Renal cortex interstitium (tissue), 15 donors: ENCODE data around the gene SMARCD1. TPM values are rescaled to one million over a fixed set of nuclear protein-coding genes. Genes with fewer than 3 reads are reported as not detected.

ENCODE experiments used
- DNase-seq, 11 donors: peaks; one replicate each; pipeline ENCODE4 v3.0.0-alpha.2; 2013; ENCODE audit warnings: low read depth in 9 of 11, low spot score in 4 of 11; ENCODE audit errors: extremely low read depth in 1 of 11
- long read RNA-seq, 16 experiments: transcript quantifications; one replicate each; lab custom pipeline, GENCODE V29; 2026
- polyA plus RNA-seq, 3 donors: library from polyadenylated mRNA; unstranded; fragments of 120-200 nt; gene quantifications; one replicate each; pipeline ENCODE4 v1.2.1, GENCODE V29; 2013; ENCODE audit not compliant: insufficient read length in 3 of 3

Gene SMARCD1
- polyA plus RNA-seq: 100 to 1,000 TPM; 177 to 189 (median 184) TPM
- long read RNA-seq, donor 1, transcript SMARCD1-202 (13 exons, 3,658 nt): major isoform, 8 of 21 reads
- long read RNA-seq, donor 1, partial matches to known transcripts: 11 of 21 reads
- long read RNA-seq, donor 1, other reads (novel, unspliced or antisense): 0 of 21 reads
- long read RNA-seq, donor 2, partial matches to known transcripts: 11 of 16 reads
- long read RNA-seq, donor 2, other reads (novel, unspliced or antisense): 0 of 16 reads
- long read RNA-seq, donor 3, transcript SMARCD1-202 (13 exons, 3,658 nt): major isoform, 13 of 29 reads
- long read RNA-seq, donor 3, partial matches to known transcripts: 13 of 29 reads
- long read RNA-seq, donor 3, other reads (novel, unspliced or antisense): 0 of 29 reads
- long read RNA-seq, donor 4, transcript SMARCD1-202 (13 exons, 3,658 nt): major isoform, 13 of 16 reads
- long read RNA-seq, donor 4, partial matches to known transcripts: 0 of 16 reads
- long read RNA-seq, donor 4, other reads (novel, unspliced or antisense): 0 of 16 reads
- long read RNA-seq, donor 5: 0 reads
- long read RNA-seq, donor 6, partial matches to known transcripts: 13 of 22 reads
- long read RNA-seq, donor 6, other reads (novel, unspliced or antisense): 0 of 22 reads
- long read RNA-seq, donor 7, partial matches to known transcripts: 6 of 15 reads
- long read RNA-seq, donor 7, other reads (novel, unspliced or antisense): 0 of 15 reads
- long read RNA-seq, donor 8, transcript SMARCD1-202 (13 exons, 3,658 nt): major isoform, 13 of 37 reads
- long read RNA-seq, donor 8, partial matches to known transcripts: 14 of 37 reads
- long read RNA-seq, donor 8, other reads (novel, unspliced or antisense): 0 of 37 reads
- long read RNA-seq, donor 9, transcript SMARCD1-202 (13 exons, 3,658 nt): major isoform, 15 of 25 reads
- long read RNA-seq, donor 9, partial matches to known transcripts: 5 of 25 reads
- long read RNA-seq, donor 9, other reads (novel, unspliced or antisense): 0 of 25 reads
- long read RNA-seq, donor 10, transcript SMARCD1-202 (13 exons, 3,658 nt): major isoform, 5 of 18 reads
- long read RNA-seq, donor 10, partial matches to known transcripts: 8 of 18 reads
- long read RNA-seq, donor 10, other reads (novel, unspliced or antisense): 0 of 18 reads
- long read RNA-seq, donor 11, transcript SMARCD1-202 (13 exons, 3,658 nt): major isoform, 5 of 20 reads
- long read RNA-seq, donor 11, partial matches to known transcripts: 12 of 20 reads
- long read RNA-seq, donor 11, other reads (novel, unspliced or antisense): 0 of 20 reads
- long read RNA-seq, donor 12, partial matches to known transcripts: 5 of 7 reads
- long read RNA-seq, donor 12, other reads (novel, unspliced or antisense): 0 of 7 reads
- long read RNA-seq, donor 13: 0 reads
- long read RNA-seq, donor 14, transcript SMARCD1-202 (13 exons, 3,658 nt): major isoform, 14 of 14 reads
- long read RNA-seq, donor 14, partial matches to known transcripts: 0 of 14 reads
- long read RNA-seq, donor 14, other reads (novel, unspliced or antisense): 0 of 14 reads
- long read RNA-seq, donor 15, partial matches to known transcripts: 5 of 8 reads
- long read RNA-seq, donor 15, other reads (novel, unspliced or antisense): 0 of 8 reads
- long read RNA-seq, donor 16, transcript SMARCD1-202 (13 exons, 3,658 nt): major isoform, 32 of 65 reads
- long read RNA-seq, donor 16, partial matches to known transcripts: 26 of 65 reads
- long read RNA-seq, donor 16, other reads (novel, unspliced or antisense): 0 of 65 reads

DNA sequence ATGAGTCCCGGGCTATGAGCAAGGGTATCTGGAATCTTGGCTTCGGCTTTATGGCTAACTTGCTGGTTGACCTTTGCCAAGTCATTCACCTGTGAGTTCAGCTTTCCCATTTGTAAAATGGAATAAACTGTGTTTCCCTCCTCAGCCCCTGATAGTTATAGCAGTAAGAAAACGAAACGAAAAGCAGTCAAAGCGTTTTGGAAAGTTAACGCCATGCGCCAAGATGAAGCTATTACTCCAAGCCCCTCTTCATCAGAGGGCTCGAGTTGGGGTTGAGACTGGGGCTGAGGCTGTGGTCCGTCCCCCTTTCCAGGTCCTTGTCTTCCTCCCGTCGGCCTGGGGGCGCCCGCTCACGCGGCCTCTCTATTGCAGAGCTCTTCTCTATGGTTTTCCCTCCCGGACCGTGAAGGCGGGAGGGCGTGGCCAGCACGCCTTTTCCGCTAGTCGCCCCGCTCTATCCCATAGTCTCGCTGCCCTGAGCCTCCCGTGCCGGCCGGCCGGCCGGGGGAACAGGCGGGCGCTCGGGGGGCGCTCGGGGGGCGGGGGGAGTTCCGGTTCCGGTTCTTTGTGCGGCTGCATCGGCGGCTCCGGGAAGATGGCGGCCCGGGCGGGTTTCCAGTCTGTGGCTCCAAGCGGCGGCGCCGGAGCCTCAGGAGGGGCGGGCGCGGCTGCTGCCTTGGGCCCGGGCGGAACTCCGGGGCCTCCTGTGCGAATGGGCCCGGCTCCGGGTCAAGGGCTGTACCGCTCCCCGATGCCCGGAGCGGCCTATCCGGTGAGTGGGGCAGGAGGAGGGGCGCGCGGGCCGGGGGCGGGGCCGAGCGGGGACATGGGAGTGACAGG lies at the start of gene SMARCD1:
Gene SMARCD1, plus strand, starts transcription at position 568 of the 840 bp plus-strand sequence. Its CDS starts 28 bp downstream, at position 596.
- peak; percentile 74 to 93 (median 87) for DNase-seq

DNA sequence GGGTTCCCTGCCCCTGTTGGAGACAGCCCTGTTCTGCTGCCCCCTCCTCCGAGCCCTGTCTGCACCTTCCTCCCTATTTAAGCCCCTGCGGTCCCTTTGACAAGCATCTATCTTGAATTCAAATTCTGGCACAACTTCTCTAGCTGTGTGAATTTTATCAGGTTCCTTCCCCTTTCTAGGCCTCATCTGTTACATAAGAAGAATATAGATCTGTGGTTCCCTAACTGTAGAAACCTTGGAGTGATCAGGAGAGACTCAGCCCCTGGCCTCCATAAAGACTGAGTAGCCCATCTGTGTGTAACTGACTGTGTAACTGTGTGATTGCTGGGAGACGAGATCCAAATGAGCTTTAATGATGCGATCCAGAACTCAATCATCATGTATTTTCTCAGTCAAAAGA lies 46.8 kb upstream of the SMARCD1 start:
- no peak for DNase-seq

- peak in 4 of 11 donors; percentile 59 to 76 (median 64) for DNase-seq
Observed at GRCh38 chr12:50039151-50039835, 45.8 kb upstream of the SMARCD1 start.

- DNase-seq: no peak
Observed at GRCh38 chr12:50040657-50041056, 44.5 kb upstream of the SMARCD1 start.

GRCh38 chr12:50041062-50041860 lies 43.9 kb upstream of the SMARCD1 start:
- DNase-seq: no peak

- no peak for DNase-seq
Observed at GRCh38 chr12:50041962-50042361, 43.2 kb upstream of the SMARCD1 start.

DNA sequence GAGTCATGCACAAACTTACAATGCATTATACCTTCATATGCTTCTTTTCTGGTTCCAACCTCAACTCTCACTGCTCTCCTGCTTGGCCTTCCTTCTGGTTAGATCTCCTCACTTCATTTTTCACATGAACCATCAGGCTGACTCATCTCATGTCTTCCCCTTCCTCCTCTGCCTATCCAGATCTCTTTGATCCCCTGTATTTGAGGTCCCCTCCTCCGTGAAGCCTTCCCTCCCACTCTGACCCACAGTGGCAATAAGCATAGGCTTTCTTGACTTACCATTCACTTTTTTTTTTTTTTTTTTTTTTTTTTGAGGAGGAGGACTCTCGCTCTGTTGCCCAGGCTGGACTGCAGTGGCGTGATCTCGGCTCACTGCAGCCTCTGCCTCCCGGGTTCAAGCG lies 42.4 kb upstream of the SMARCD1 start:
- DNase-seq: no peak

- no peak for DNase-seq
Observed at GRCh38 chr12:50043308-50043707, 41.8 kb upstream of the SMARCD1 start.

GRCh38 chr12:50043854-50044253 lies 41.3 kb upstream of the SMARCD1 start:
- no peak for DNase-seq

GRCh38 chr12:50047693-50048250 lies 37.4 kb upstream of the SMARCD1 start:
- DNase-seq: no peak

DNA sequence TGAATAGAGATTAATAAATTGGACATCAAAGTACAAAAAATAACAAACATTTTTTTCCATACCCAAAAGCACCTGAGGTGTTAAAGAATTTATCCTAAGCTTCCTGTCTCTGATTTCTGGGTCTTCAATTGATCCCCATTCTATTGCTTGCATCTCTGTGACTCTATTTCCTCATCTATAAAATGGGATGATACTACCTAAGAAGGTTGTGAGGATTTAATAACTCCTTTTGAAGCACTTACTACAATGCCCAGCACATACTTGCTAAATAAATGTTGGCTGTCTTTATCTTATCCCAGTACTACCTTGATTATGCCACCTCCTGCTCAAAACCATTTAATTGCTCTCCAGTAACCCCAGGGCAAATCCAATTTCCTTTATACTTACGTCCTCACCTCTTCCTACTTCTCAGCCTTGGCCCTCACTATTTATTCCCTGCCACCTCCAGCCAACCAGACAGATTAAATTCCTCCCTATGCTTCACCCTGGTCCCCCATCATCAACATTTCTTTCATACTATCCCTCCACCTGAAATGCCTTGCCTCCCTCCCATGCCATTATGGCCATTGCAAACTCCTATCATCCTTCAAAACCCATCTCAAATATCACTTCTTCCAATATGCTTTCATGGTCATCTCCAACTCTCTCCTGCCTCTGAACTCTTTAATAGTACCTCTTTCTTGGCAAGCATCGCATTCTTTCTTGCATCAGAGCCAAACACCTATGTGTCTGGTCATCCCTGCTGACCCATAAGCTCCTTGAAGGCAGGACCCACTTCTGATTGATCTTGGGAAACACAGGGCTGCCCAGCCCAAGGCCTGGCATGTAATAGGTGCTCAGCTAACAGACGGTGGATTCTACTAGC lies 35.7 kb upstream of the SMARCD1 start:
- DNase-seq: no peak

- DNase-seq: no peak
Observed at GRCh38 chr12:50050119-50050385, 35.1 kb upstream of the SMARCD1 start.

DNA sequence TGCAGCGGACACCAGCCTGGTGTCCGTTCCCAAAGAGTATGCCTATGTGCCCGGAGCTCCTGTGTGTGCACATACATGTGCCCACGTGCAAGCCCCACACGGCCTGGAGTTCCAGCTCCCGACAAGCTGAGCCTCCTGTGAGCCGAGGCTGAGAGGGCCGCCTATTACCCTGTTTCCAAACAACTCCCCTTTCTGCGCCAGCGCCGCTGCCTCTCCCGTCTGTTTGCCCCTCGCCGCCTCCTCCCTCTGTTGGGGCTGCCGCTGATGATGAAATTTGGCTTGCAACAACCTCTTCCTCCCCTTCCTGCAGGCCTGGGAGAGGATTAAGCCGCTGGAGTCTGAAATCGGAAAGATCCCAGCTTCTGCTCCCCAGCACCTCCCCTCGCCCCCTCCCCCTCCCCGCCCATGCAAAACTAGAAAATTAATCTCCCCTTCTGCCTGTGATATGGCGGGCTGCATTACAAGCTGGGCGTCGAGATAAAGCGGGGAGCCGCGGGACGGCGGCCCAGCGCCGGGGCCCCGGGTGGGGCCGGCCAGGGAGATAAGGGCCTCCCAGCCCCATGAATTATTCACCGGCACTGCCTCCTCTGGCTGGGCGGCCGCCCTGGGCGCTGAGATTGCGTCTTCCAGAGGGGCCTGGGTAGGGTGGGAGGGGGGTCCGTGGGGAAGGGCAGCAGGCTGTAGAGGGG lies 34.6 kb upstream of the SMARCD1 start:
- peak in 1 of 11 donors; percentile 29 for DNase-seq

- DNase-seq: no peak
Observed at GRCh38 chr12:50051101-50051806, 33.9 kb upstream of the SMARCD1 start.
